Spleen (tissue), 7 donors: ENCODE data around the gene TRIOBP.

Source experiments
- POLR2AphosphoS5 ChIP-seq, 3 donors: sonication (generic); formaldehyde crosslinking; IDR thresholded peaks; one replicate each; pipeline ENCODE4 v1.5.1; 2017; ENCODE audit warnings: antibody characterized with exemption in 3 of 3
- TF ChIP-seq, protein P1 (sequence below), 11 experiments: fragments of 200-600 bp in 7 of 11; fragments of 450-650 bp in 4 of 11; sonication (generic) in 4 of 11; IDR thresholded peaks in 8 of 11; conservative IDR thresholded peaks in 3 of 11; 1 replicate in 7 of 11; 2 replicates in 4 of 11; pipeline versions ENCODE4 v1.4.0 to v1.8.0; 2016 to 2021; ENCODE audit warnings: antibody characterized with exemption in 11 of 11, inconsistent platforms in 4 of 11, mild to moderate bottlenecking in 1 of 11
- donor health status: DM: no; HTN: no; CAD: no; lungs with moderate emphysema.
- donor health status: DM: no; HTN: no; CAD: no.
- donor health status: DM: no; HTN: no; CAD: no.

GRCh38 chr22:37681001-37681424 is 15.8 kb upstream of the TRIOBP start:
- TF ChIP-seq POLR2AphosphoS5 (IDR thresholded peaks at IDR 0.05) = no peak
- TF ChIP-seq, protein P1, sequence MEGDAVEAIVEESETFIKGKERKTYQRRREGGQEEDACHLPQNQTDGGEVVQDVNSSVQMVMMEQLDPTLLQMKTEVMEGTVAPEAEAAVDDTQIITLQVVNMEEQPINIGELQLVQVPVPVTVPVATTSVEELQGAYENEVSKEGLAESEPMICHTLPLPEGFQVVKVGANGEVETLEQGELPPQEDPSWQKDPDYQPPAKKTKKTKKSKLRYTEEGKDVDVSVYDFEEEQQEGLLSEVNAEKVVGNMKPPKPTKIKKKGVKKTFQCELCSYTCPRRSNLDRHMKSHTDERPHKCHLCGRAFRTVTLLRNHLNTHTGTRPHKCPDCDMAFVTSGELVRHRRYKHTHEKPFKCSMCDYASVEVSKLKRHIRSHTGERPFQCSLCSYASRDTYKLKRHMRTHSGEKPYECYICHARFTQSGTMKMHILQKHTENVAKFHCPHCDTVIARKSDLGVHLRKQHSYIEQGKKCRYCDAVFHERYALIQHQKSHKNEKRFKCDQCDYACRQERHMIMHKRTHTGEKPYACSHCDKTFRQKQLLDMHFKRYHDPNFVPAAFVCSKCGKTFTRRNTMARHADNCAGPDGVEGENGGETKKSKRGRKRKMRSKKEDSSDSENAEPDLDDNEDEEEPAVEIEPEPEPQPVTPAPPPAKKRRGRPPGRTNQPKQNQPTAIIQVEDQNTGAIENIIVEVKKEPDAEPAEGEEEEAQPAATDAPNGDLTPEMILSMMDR (IDR thresholded peaks at IDR 0.05 in 8 of 11, conservative IDR thresholded peaks at IDR 0.05 in 3 of 11) = no peak
